GM23338 (cell line): ENCODE results near the gene NEFH. TPM values are rescaled to one million over a fixed set of nuclear protein-coding genes. Genes with fewer than 3 reads are reported as not detected.
A peak's percentile ranks its signal among the peaks of the same experiment; 100 is the strongest.

Experiments
- ATAC-seq: fragments of 200-7000 bp; cut with Tn5 transposase; 3 replicates; pipeline ENCODE4 v1.9.1; 2020
- DNase-seq: peaks from one replicate; pipeline ENCODE4 v3.0.0-alpha.2; 2015; ENCODE audit warnings: low spot score
- H2AFZ ChIP-seq: fragments of 200-600 bp; sonication (generic); 2 replicates; pipeline ENCODE4 v1.8.0; 2016; ENCODE audit warnings: antibody characterized with exemption, mild to moderate bottlenecking, moderate library complexity
- H3F3A ChIP-seq: fragments of 200-600 bp; sonication (generic); replicated peaks from 2 replicates; pipeline ENCODE4 v1.8.0; 2017; ENCODE audit warnings: antibody characterized with exemption, mixed run types, low read depth
- H3K27ac ChIP-seq: fragments of 200-600 bp; sonication (generic); 2 replicates; pipeline ENCODE4 v1.6.1; 2016; ENCODE audit warnings: low read depth
- H3K27me3 ChIP-seq: fragments of 200-600 bp; sonication (generic); 2 replicates; pipeline ENCODE4 v1.8.0; 2016; ENCODE audit warnings: mild to moderate bottlenecking, mixed run types, moderate library complexity; ENCODE audit not compliant: insufficient read depth
- H3K36me3 ChIP-seq: fragments of 200-600 bp; sonication (generic); 2 replicates; pipeline ENCODE4 v1.8.0; 2016; ENCODE audit warnings: mild to moderate bottlenecking; ENCODE audit not compliant: insufficient read depth
- H3K4me1 ChIP-seq: fragments of 200-600 bp; sonication (generic); 2 replicates; pipeline ENCODE4 v1.8.0; 2016; ENCODE audit warnings: mild to moderate bottlenecking, moderate library complexity; ENCODE audit not compliant: insufficient read depth
- H3K4me2 ChIP-seq: fragments of 200-600 bp; sonication (generic); 2 replicates; pipeline ENCODE4 v1.7.1; 2017; ENCODE audit warnings: mixed run types
- H3K4me3 ChIP-seq: fragments of 200-600 bp; sonication (generic); 2 replicates; pipeline ENCODE4 v1.6.1; 2016; ENCODE audit warnings: mixed run types
- H3K79me2 ChIP-seq: fragments of 200-600 bp; sonication (generic); replicated peaks from 2 replicates; pipeline ENCODE4 v1.8.0; 2017; ENCODE audit warnings: mild to moderate bottlenecking; ENCODE audit not compliant: insufficient read depth
- H3K9me2 ChIP-seq: fragments of 200-600 bp; sonication (generic); 2 replicates; pipeline ENCODE4 v1.8.0; 2017; ENCODE audit not compliant: insufficient read depth
- H4K20me1 ChIP-seq: fragments of 200-600 bp; sonication (generic); replicated peaks from 2 replicates; pipeline ENCODE4 v1.8.0; 2017; ENCODE audit warnings: mild to moderate bottlenecking; ENCODE audit not compliant: insufficient read depth
- H3K27ac Mint-ChIP-seq: 2 replicates; pipeline ENCODE4 v1.8.0; 2020; ENCODE audit warnings: inconsistent platforms, mild to moderate bottlenecking, moderate library complexity, mixed read lengths
- H3K27me3 Mint-ChIP-seq: 3 replicates; pipeline ENCODE4 v1.8.0; 2022; ENCODE audit warnings: low read depth, mild to moderate bottlenecking, moderate library complexity, mixed read lengths, inconsistent platforms; ENCODE audit not compliant: insufficient read depth, poor library complexity
- H3K36me3 Mint-ChIP-seq: 3 replicates; pipeline ENCODE4 v1.8.0; 2021; ENCODE audit warnings: low read depth, mild to moderate bottlenecking, inconsistent platforms, moderate library complexity, mixed read lengths
- H3K4me1 Mint-ChIP-seq: 3 replicates; pipeline ENCODE4 v1.8.0; 2020; ENCODE audit warnings: mild to moderate bottlenecking, inconsistent platforms, mixed read lengths
- H3K4me3 Mint-ChIP-seq: 3 replicates; pipeline ENCODE4 v1.8.0; 2021; ENCODE audit warnings: moderate library complexity, mild to moderate bottlenecking, inconsistent platforms, mixed read lengths
- H3K9me3 Mint-ChIP-seq: 3 replicates; pipeline ENCODE4 v1.8.0; 2020; ENCODE audit warnings: moderate library complexity, mild to moderate bottlenecking, inconsistent platforms, mixed read lengths
- CREB1 ChIP-seq: fragments of 250-450 bp; sonication (Bioruptor Pico); IDR thresholded peaks from 2 replicates; pipeline ENCODE4 v1.5.0; 2020; ENCODE audit warnings: low read depth, mild to moderate bottlenecking, moderate library complexity
- ETS1 ChIP-seq: IDR thresholded peaks from 2 replicates; pipeline ENCODE4 v1.6.1; 2016; ENCODE audit warnings: antibody characterized with exemption
- EZH2phosphoT487 ChIP-seq: fragments of 200-600 bp; sonication (generic); IDR thresholded peaks from one replicate; pipeline ENCODE4 v1.8.1; 2018; ENCODE audit warnings: antibody characterized with exemption; ENCODE audit not compliant: unreplicated experiment
- JUNB ChIP-seq: IDR thresholded peaks from one replicate; pipeline ENCODE4 v1.6.1; 2016; ENCODE audit warnings: antibody characterized with exemption; ENCODE audit not compliant: unreplicated experiment
- NANOG ChIP-seq: IDR thresholded peaks from 2 replicates; pipeline ENCODE4 v1.6.1; 2016; ENCODE audit warnings: antibody characterized with exemption, borderline replicate concordance
- POLR2AphosphoS5 ChIP-seq: IDR thresholded peaks from 2 replicates; pipeline ENCODE4 v1.6.1; 2016; ENCODE audit warnings: antibody characterized with exemption, low read depth
- STAT1 ChIP-seq: IDR thresholded peaks from one replicate; pipeline ENCODE4 v1.6.1; 2016; ENCODE audit warnings: antibody characterized with exemption; ENCODE audit not compliant: unreplicated experiment
- ZNF114 ChIP-seq: fragments of 250-450 bp; sonication (Bioruptor Pico); IDR thresholded peaks from 2 replicates; pipeline ENCODE4 v1.5.0; 2020; ENCODE audit warnings: mild to moderate bottlenecking, moderate library complexity
- polyA plus RNA-seq: library from polyadenylated mRNA; unstranded; fragments of >200 nt; fragmentation: Nextera tagmentation; extraction: Ambion mirVana; gene quantifications from 2 replicates; pipeline ENCODE4 v1.2.1, GENCODE V29; 2016
- total RNA-seq: library from RNA; depleted of rRNA; stranded (reverse); fragments of >200 nt; shearing (Covaris generic); gene quantifications from 2 replicates; pipeline ENCODE4 v1.2.3, GENCODE V29; 2014

NEFH gene
- total and polyA plus RNA-seq, 2 experiments from 2014 or later = 2.4 to 6.3 TPM

- TF ChIP-seq ETS1 (no peak), ZNF114 (CRISPR knock-in tag) (no peak)
Measured at GRCh38 chr22:29454276-29454675, 25.7 kb upstream of the NEFH start (continued).

DNA sequence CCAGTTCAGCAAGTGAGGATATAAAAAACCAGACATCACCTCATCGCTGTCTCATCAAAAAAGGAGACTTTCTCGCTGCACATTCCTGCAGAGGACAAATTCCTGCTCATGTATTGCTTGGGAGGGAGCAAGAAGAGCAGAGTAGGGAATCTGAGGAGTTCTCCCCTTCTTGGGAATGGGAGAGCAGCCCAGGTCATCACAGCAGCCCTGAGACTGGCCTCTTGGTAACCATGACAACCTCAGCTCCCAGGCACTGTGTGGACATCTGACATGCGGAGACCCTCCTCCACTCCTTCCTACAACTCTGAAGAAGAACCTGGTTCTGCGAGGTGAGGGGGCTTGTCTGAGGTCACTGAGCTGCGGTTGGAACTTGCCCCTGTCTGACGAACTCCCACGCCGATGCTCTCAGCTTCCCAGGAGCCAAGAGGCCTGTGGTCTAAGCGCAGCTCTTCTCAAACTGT lies 23.8 kb upstream of the NEFH start:
- Histone ChIP-seq H3K9me2 (no peaks in the 10 kb centered on the region), H4K20me1 (no peaks in the 10 kb centered on the region), H3K79me2 (no peaks in the 10 kb centered on the region), H3K4me3 (no peak overlapping the region), H3F3A (no peaks in the 10 kb centered on the region), H3K4me2 (no peak overlapping the region), H3K4me1 (no peaks in the 10 kb centered on the region), H2AFZ (no peak overlapping the region), H3K27ac (no peak overlapping the region), H3K36me3 (no peaks in the 10 kb centered on the region), H3K27me3 (no peaks in the 10 kb centered on the region)
- DNase-seq (peak; percentile 36), ATAC-seq (peak; percentile 15; the same call in 2 of the 3 replicates)
- Mint-ChIP-seq H3K27ac (no peak overlapping the region), H3K27me3 (peaks cover 1% of the 10 kb centered on the region), H3K4me3 (no peak overlapping the region), H3K4me1 (peaks cover 2% of the 10 kb centered on the region; the same call in 1 of the 3 replicates), H3K36me3 (no peaks in the 10 kb centered on the region), H3K9me3 (no peaks in the 10 kb centered on the region)
- no peak for TF ChIP-seq ZNF114 (CRISPR knock-in tag)
- TF ChIP-seq STAT1 = no peak
- no peak for TF ChIP-seq POLR2AphosphoS5
- no peak for TF ChIP-seq ETS1
- TF ChIP-seq NANOG = no peak
- no peak for TF ChIP-seq JUNB
- TF ChIP-seq EZH2phosphoT487 = no peak

DNA sequence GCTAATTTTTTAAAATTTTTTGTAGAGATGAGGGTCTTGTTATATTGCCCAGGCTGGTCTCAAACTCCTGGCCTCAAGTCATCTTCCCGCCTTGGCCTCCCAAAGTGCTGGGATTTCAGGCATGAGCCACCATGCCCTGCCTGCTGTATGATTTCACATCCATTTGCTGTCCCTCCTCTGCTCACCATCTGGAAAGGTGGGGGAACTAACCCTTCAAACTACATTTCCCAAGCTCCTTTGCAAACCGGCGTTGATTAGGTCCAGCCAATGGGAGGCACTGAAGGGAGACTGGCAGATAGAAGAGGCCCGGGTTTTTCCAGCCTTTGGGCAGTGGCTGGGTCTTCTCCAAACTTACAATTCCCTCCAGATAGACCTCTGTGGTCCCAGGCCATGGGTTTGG lies 22.3 kb upstream of the NEFH start:
- no peaks in the 10 kb centered on the region for H3K36me3 Mint-ChIP-seq
- DNase-seq (peak; percentile 93), ATAC-seq (peak; percentile 93)
- H3K4me2 ChIP-seq = no peak overlapping the region
- H3K27ac Mint-ChIP-seq = peak overlapping the region; percentile 85
- no peaks in the 10 kb centered on the region for H3K27me3 ChIP-seq
- no peaks in the 10 kb centered on the region for H3K9me3 Mint-ChIP-seq
- H3K4me3 Mint-ChIP-seq = no peak overlapping the region
- H3K36me3 ChIP-seq = no peaks in the 10 kb centered on the region
- H3K27me3 Mint-ChIP-seq = peaks cover 1% of the 10 kb centered on the region
- H3K4me1 Mint-ChIP-seq = peaks cover 2% of the 10 kb centered on the region; the same call in 1 of the 3 replicates
- no peak overlapping the region for H3K4me3 ChIP-seq
- H2AFZ ChIP-seq = peak overlapping the region; percentile 94
- H3K4me1 ChIP-seq = no peaks in the 10 kb centered on the region
- no peaks in the 10 kb centered on the region for H3K79me2 ChIP-seq
- TF ChIP-seq NANOG (no peak), CREB1 (peak; percentile 55), ETS1 (peak; percentile 60; the same call in 1 of the 2 replicates)
- H3F3A ChIP-seq = no peaks in the 10 kb centered on the region
- no peaks in the 10 kb centered on the region for H3K9me2 ChIP-seq
- H4K20me1 ChIP-seq = no peaks in the 10 kb centered on the region
- H3K27ac ChIP-seq = no peak overlapping the region
